Uterus (tissue), 2 donors: ENCODE data around the gene TOP1.

Source experiments
- POLR2A ChIP-seq, 2 donors: fragments of 450-650 bp; IDR thresholded peaks; one replicate each; pipeline ENCODE4 v1.6.1; 2016; ENCODE audit warnings: antibody characterized with exemption in 2 of 2, mild to moderate bottlenecking in 1 of 2, moderate library complexity in 1 of 2
- TF ChIP-seq, protein P1 (sequence below), 4 experiments: fragments of 200-600 bp in 2 of 4; fragments of 450-650 bp in 2 of 4; sonication (generic) in 2 of 4; IDR thresholded peaks; one replicate each; pipeline ENCODE4 v1.5.1; 2016 to 2019; ENCODE audit warnings: antibody characterized with exemption in 4 of 4, mild to moderate bottlenecking in 2 of 4, moderate library complexity in 1 of 4

DNA sequence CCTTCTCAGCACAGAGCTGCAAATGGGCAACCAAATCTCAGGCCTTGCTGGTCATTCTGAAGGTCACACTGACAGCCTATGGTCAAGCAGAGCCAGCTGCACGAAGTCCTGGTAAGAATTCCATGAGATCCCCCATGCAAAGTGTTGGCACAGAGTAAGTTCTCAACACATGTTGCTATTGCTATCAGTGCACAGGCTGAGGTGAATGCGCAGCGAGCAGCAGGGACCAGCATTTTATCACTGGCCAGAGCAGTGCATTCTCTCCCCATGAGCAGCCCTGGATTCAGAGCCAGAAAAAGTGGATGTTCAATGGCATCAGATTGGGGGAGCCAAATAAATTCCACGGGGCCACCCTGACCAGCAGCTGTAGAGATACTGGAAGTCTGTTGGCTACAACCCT, 44.1 kb upstream of the TOP1 start:
- no peak for TF ChIP-seq POLR2A (IDR thresholded peaks at IDR 0.05)
- TF ChIP-seq, protein P1, sequence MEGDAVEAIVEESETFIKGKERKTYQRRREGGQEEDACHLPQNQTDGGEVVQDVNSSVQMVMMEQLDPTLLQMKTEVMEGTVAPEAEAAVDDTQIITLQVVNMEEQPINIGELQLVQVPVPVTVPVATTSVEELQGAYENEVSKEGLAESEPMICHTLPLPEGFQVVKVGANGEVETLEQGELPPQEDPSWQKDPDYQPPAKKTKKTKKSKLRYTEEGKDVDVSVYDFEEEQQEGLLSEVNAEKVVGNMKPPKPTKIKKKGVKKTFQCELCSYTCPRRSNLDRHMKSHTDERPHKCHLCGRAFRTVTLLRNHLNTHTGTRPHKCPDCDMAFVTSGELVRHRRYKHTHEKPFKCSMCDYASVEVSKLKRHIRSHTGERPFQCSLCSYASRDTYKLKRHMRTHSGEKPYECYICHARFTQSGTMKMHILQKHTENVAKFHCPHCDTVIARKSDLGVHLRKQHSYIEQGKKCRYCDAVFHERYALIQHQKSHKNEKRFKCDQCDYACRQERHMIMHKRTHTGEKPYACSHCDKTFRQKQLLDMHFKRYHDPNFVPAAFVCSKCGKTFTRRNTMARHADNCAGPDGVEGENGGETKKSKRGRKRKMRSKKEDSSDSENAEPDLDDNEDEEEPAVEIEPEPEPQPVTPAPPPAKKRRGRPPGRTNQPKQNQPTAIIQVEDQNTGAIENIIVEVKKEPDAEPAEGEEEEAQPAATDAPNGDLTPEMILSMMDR (IDR thresholded peaks at IDR 0.05) = no peak
